Epithelial cell of prostate (primary cell): Measurements from ENCODE around the gene GPR52.

ENCODE experiments used
- DNase-seq: peaks from one replicate; pipeline ENCODE4 v3.0.0-alpha.2; 2011; ENCODE audit warnings: low read depth, low spot score
- H3K27ac ChIP-seq: fragments of 450-650 bp; 2 replicates; pipeline ENCODE4 v1.5.1; 2017; ENCODE audit warnings: mild to moderate bottlenecking

GPR52 gene

DNA sequence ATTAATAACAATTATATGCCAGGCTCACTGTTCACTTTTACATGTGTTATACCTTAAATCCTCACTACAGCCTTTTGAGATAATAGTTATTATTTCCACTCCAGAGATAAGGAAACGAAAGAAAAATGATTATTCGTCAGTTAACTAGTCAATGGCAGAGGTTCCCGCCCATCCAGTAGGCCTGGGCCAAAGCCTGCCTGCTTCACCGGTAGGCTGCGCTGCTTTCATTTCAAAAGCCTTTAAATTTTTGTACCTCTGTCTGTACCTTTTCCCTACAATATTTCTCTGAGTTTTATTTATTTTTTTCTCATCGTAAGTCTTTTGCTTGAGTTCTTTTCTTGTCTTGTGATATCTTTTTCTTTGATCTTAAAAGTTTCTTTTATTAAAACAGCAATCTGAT is 3.6 kb downstream of the GPR52 start:
- DNase-seq = no peak
- no peak overlapping the region for H3K27ac ChIP-seq

DNA sequence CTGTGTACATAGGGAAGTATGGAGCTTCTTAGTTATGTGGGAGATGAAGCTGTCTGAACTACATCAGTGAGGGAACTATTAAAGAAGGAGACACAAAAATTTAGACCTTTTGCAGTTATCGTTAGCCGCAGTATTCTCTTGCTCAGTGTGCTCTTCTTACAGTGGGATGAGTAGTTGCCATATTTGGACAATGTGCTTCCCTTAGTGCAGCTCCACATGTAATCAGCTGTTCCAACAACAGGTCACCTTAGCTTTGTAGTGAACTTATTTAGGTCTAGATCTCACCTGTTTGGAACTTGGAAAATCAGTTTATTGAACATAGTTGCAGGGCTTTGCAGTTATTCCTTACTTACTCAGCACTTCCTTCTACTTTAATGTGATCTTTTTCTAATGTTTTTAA is 18.1 kb downstream of the GPR52 start:
- DNase-seq = no peak

DNA sequence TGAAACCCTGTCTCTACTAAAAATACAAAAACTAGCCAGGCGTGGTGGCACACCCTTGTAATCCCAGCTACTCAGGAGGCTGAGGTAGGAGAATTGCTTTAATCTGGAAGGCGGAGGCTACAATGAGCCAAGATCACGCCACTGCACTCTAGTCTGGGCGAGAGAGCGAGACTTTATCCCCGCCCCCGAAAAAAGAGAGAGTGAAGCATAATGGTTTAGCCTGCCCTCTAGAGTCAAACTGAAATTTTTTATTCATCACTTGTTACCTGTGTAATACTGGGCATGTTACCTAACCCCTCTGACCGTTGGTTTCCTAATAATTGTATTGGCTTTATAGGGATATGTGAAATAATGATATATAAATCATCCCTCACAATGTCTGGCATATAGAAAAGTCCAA is 18.8 kb downstream of the GPR52 start:
- H3K27ac ChIP-seq = no peak overlapping the region
- DNase-seq = no peak

More for the DNA sequence above, 18.1 kb downstream of the GPR52 start:
- no peak overlapping the region for H3K27ac ChIP-seq

DNA sequence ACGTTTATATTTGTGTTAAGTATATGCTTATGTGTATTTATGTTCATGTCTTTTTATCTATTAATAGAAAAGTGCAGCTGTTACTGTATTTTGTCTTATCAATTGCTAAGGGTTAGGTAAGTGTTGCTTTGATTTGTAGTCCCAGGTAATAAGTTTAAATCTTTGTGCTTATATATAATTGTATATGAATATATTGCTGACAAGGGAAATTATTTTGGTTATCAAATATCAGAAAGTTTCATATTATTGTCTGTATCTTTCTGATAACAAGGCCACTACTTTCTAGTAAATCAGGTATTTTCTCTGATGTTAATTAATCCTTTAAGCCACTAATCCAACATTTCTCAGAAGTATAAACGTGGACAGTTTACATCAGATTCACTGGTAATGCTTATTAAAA is 21.3 kb downstream of the GPR52 start:
- DNase-seq = no peak

DNA sequence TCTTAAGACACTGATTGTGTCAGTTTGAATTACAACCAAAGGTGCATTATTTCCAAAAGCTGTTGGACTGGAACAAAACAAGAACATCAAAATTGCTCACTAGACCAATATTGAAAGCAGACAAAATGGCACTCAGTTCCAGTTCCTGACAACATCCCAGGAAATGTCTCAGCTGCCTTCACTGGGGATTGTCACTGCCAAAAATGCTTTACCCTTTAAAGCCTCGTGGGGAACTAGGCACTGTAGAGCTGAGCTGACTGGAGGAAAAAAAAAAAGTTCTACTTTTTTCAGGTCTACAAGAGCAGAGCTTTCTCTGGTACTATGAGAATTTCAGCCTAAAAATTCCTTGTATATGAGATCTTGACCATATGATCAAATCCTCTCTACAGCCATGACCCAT is 21.9 kb downstream of the GPR52 start:
- no peak overlapping the region for H3K27ac ChIP-seq
- no peak for DNase-seq

More for the DNA sequence above, 21.3 kb downstream of the GPR52 start:
- H3K27ac ChIP-seq = no peak overlapping the region

DNA sequence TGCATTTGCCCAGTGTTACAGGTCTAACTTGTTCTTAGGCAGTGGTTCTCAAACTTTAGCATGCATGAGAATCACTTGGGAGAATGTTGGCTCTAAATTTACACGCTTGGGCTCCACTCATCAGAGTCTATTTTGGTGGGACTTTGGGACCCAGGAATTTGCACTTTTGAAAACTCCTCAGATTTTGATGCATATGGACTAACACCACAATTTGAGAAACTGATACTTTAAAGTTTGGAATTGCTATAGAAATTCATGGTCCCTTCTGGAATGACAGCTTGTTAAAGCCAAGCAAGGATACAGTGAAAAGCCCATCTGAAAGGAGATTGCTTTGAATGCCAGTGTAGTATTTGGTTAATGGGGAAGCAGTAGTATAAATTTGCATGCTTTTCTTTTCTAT is 31.5 kb downstream of the GPR52 start:
- DNase-seq = no peak
- H3K27ac ChIP-seq = no peak overlapping the region

DNA sequence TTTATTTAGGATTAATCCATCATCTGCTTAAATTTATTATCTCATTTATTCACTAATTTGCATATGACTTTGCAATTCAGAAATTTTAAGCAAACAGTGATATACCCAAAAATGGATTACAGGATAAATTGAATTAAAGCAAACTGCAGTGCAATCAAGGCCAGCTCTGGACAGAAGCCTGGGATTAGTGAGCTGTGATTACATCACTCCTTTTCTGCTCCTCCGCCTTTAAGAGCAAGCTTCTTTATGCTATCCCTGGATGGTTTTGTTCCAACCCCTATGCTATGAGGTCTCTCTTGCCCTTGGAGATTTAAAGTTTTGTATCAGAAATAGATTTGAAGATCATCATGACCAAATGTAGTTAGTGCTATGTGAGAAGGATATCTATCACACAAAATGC is 32.6 kb downstream of the GPR52 start:
- DNase-seq = no peak
- no peak overlapping the region for H3K27ac ChIP-seq

DNA sequence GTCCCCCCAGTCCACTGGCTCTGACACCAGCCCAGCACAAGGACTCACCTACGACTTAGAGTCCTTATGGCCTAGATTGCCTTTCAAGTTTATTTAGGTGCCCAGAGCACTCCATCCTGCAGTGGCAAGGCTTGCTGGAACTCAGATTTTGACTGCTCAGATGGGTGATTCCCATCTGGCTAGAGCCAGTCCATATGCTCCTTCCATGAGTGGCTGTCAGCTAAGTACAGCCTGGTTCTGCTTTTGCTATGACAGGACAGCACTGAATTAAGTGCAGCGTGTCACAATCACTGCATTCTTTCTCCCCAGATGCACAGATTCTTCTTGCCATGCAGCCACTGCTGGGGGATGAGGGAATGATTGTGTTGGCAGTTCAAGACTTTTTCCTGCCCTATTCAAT is 43.8 kb downstream of the GPR52 start:
- H3K27ac ChIP-seq = no peak overlapping the region
- no peak for DNase-seq

DNA sequence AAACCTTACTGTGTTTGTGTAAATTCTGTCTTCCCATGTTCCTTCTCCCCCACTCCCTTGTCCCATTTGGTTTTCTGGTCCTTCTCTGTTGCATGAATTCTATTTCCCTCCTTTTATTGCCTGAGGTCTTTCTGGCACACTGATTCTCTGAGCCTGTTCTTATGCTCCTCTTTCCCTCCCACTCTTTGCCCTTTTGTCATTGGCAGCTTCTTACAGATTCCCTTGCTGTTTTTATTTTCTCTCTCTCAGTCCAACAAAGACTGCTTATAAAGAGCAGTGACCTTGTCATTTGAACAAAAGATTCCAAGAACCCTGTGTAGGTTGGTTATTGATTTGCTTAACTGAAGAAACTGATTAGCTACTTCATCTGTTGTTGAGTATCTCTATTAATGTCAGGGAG is 49.7 kb downstream of the GPR52 start:
- no peak overlapping the region for H3K27ac ChIP-seq
- no peak for DNase-seq
